ENCODE results near the gene ITGB7. TPM values are rescaled to one million over a fixed set of nuclear protein-coding genes. Genes with fewer than 3 reads are reported as not detected.
"Not testable (repeated sequence)": the region's sequence is repeated elsewhere in the genome, so short reads cannot be mapped to it uniquely, and the experiment has no call there.

ITGB7 gene
- total RNA-seq, 4 donors from 2014 or later = 1.1 to 1.8 (median 1.4) TPM

DNA sequence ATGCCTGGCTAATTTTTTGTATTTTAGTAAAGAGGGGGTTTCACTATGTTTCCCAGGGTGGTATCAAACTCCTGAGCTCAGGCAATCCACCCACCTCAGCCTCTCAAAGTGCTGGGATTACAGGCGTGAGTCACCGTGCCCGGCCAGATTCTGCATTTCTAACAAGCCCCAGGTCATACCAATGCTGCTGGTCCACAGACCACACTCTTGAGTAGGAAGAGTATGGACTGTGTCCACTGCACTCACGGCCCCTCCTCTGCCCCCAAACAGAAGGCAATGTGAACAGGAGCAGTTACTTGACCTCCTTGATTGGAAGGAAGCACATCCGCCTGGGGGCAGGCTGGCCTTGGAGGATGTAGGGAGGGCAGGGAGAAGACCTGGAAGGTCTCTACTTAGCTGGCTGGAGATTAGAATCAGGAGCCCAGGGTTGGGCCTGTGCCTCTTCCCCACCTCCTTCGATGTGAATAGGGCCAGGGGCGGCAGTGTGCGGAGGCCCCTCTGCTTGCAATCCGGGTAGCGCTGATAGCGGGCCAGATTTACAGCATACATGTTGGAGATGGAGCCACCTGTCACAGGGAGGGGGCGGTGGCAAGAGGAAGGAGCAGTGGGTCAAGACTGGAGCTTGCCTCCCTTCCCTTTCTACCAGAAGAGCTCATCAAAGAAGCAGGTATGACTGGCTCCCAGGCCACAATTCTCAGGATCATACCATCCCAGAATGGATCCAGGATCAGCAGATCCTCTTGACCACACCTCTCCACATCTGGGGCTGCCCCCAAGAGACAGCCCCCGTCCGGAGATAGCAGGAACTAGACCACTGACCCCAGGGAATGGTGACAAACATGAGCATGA is 36.0 kb downstream of the ITGB7 start:
- Histone ChIP-seq H3K27ac (replicated peaks in 1 of 4) (peak overlapping the region in 2 of 4 donors; percentile 55 to 69), H3K4me3 (no peak overlapping the region), H3K9me3 (no peaks in the 10 kb centered on the region), H3K36me3 (peaks cover 0 to 46% (median 31%) of the 10 kb centered on the region in 4 donors), H3K27me3 (no peaks in the 10 kb centered on the region), H3K4me1 (peaks cover 0 to 29% (median 22%) of the 10 kb centered on the region in 4 donors)
- no peak for DNase-seq (ENCODE audit: extremely low spot score)
- WGBS = 92% methylated on average over 12 of the region's 14 CpGs
- no peak for TF ChIP-seq POLR2AphosphoS5 (IDR thresholded peaks at IDR 0.05)
- TF ChIP-seq POLR2A (IDR thresholded peaks at IDR 0.05; ENCODE audit: low read depth) = no peak
- TF ChIP-seq, protein P1, sequence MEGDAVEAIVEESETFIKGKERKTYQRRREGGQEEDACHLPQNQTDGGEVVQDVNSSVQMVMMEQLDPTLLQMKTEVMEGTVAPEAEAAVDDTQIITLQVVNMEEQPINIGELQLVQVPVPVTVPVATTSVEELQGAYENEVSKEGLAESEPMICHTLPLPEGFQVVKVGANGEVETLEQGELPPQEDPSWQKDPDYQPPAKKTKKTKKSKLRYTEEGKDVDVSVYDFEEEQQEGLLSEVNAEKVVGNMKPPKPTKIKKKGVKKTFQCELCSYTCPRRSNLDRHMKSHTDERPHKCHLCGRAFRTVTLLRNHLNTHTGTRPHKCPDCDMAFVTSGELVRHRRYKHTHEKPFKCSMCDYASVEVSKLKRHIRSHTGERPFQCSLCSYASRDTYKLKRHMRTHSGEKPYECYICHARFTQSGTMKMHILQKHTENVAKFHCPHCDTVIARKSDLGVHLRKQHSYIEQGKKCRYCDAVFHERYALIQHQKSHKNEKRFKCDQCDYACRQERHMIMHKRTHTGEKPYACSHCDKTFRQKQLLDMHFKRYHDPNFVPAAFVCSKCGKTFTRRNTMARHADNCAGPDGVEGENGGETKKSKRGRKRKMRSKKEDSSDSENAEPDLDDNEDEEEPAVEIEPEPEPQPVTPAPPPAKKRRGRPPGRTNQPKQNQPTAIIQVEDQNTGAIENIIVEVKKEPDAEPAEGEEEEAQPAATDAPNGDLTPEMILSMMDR (IDR thresholded peaks at IDR 0.05) = no peak
- TF ChIP-seq EP300 (IDR thresholded peaks at IDR 0.05) = no peak
- intact Hi-C loops (cut with DNase I) = no loop called here

DNA sequence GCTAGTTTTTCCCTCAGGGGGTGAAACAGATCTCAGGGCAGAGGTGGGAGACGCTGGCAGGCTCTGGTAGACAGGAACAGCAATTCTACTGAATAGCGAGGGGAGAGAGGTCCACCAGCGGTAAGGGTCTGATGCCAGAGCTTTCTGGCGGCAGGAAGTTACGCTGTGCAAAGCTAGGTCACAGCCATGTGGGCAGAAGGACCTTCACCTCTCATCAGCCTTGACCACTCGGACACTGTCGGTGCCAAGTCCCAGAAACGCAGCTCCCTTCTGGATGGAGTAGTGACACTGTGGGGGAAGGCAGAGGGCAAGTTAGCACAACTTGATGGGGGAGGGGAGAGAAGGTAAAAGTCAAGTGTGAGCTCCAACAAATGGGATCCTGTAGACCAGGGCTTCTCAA is 36.8 kb downstream of the ITGB7 start:
- TF ChIP-seq EP300 (IDR thresholded peaks at IDR 0.05) (no peak), POLR2AphosphoS5 (IDR thresholded peaks at IDR 0.05) (no peak), POLR2A (IDR thresholded peaks at IDR 0.05; ENCODE audit: low read depth) (no peak)
- TF ChIP-seq, protein P1 (IDR thresholded peaks at IDR 0.05) = no peak
- intact Hi-C loops (cut with DNase I) = no loop called here
- Histone ChIP-seq H3K36me3 (peaks cover 0 to 52% (median 31%) of the 10 kb centered on the region in 4 donors), H3K4me3 (no peak overlapping the region), H3K27me3 (no peaks in the 10 kb centered on the region), H3K9me3 (no peaks in the 10 kb centered on the region), H3K4me1 (peaks cover 0 to 29% (median 22%) of the 10 kb centered on the region in 4 donors), H3K27ac (replicated peaks in 1 of 4) (no peak overlapping the region)
- 92% methylated on average over 8 of the region's 8 CpGs for WGBS
- no peak for DNase-seq (ENCODE audit: extremely low spot score)

DNA sequence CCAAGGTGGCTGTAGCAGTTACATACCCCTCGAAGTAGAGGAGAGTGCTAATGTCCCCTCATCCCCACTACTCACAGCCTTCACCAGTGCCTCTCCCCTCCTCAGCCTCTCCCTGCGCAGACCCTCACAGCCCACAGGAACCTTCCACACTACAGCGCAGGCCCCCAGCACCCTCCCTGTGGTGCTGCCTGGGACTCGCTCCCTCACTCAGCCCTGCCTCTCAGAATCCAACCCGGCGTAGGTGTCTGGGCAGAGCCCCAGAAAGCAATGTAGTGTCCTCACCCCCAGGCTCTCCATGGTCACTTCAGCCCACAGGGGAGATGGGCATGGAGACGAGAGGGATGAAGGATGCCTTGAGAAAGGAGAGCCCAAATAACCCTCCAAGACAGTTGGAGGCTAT is 37.4 kb downstream of the ITGB7 start:
- Histone ChIP-seq H3K27ac (replicated peaks in 1 of 4) (no peak overlapping the region), H3K27me3 (no peaks in the 10 kb centered on the region), H3K4me1 (peaks cover 0 to 23% (median 19%) of the 10 kb centered on the region in 4 donors), H3K4me3 (no peak overlapping the region), H3K36me3 (peaks cover 0 to 56% (median 31%) of the 10 kb centered on the region in 4 donors), H3K9me3 (no peaks in the 10 kb centered on the region)
- no peak for TF ChIP-seq EP300 (IDR thresholded peaks at IDR 0.05)
- TF ChIP-seq POLR2A (IDR thresholded peaks at IDR 0.05; ENCODE audit: low read depth) = no peak
- TF ChIP-seq POLR2AphosphoS5 (IDR thresholded peaks at IDR 0.05) = no peak
- TF ChIP-seq, protein P1 (IDR thresholded peaks at IDR 0.05) = no peak
- intact Hi-C loops (cut with DNase I) = no loop called here
- WGBS = 92% methylated on average over 7 of the region's 7 CpGs
- no peak for DNase-seq (ENCODE audit: extremely low spot score)

DNA sequence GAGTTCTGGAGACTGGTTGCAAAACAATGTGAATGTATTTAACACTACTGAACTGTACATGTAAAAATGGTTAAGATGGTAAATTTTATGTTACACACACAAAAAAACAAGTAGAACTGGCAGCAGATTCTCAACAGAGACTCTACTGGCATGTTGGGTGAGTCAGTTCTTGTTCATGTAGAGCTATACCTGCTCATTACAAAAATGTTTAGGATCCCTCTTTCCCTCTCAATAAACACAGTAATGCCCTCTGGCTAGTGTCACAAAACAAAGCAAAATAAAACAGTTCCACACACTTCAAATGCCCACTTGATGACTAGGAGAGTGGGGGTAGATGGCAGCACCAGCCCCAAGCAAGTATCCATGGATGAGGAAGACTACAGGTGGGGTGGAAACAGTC is 40.2 kb downstream of the ITGB7 start:
- Histone ChIP-seq H3K4me1 (peaks cover 0 to 8% (median 8%) of the 10 kb centered on the region in 4 donors), H3K27me3 (no peaks in the 10 kb centered on the region), H3K4me3 (no peak overlapping the region), H3K27ac (replicated peaks in 1 of 4) (no peak overlapping the region), H3K36me3 (peaks cover 0 to 59% (median 21%) of the 10 kb centered on the region in 4 donors), H3K9me3 (no peaks in the 10 kb centered on the region)
- DNase-seq (ENCODE audit: extremely low spot score) = no peak
- intact Hi-C loops (cut with DNase I) = no loop called here
- TF ChIP-seq POLR2AphosphoS5 (IDR thresholded peaks at IDR 0.05) (no peak), EP300 (IDR thresholded peaks at IDR 0.05) (no peak), POLR2A (IDR thresholded peaks at IDR 0.05; ENCODE audit: low read depth) (no peak)
- TF ChIP-seq, protein P1 (IDR thresholded peaks at IDR 0.05) = no peak

DNA sequence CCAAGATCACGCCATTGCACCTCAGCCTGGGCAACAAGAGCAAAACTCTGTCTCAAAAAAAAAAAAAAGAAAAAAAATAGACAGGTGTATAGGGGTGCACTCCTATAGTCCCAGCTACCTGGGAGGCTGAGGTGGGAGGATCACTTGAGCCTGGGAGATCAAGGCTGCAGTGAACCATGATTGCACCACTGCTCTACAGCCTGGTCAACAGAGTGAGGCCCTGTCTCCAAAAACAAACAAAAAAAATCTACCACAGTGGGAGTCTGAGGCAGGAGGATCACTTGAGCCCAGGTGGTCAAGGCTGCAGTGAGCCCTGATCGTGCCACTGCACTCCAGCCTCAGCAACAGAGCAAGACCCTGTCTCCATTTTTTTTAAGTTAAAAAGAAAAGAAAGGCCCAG is 44.0 kb downstream of the ITGB7 start:
- intact Hi-C loops (cut with DNase I) = not testable (repeated sequence)
- peaks cover 0 to 52% (median 13%) of the 10 kb centered on the region in 4 donors for H3K36me3 ChIP-seq

More for the DNA sequence above, 44.0 kb downstream of the ITGB7 start:
- peaks cover 4 to 22% (median 18%) of the 10 kb centered on the region in 4 donors for H3K4me1 ChIP-seq
- H3K4me3 ChIP-seq; H3K9me3 ChIP-seq; H3K27ac ChIP-seq (replicated peaks in 1 of 4); DNase-seq (ENCODE audit: extremely low spot score); H3K27me3 ChIP-seq: not testable (repeated sequence)
- 95% methylated on average over 2 of the region's 2 CpGs for WGBS
